T follicular helper cell (primary cell): ENCODE data around the gene NUDT17.

ENCODE experiments used
- DNase-seq: peaks from one replicate; pipeline ENCODE4 v3.0.0-alpha.2; 2020; ENCODE audit warnings: low read depth

NUDT17 gene

DNA sequence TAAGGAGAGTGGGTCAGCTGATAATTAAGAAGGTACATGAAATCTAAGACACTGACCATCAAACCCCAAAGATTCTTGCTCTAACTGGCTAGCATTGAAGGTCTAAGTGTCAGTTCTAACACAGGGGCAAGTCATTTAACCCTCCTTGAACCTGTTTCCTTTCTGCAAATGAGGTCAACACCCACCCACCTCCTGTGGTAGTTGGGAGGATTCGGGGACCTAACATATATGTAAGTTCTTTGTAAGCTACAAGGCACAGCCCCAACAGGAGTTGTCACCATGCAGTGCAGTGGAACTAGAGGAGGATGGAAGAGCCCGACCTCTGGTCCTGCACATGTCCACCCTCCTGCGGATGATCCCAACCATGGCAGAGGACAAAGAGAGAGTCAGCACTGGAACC lies 2.4 kb downstream of the NUDT17 start:
- DNase-seq, result no peak

GRCh38 chr1:145849356-145850160 lies 4.1 kb downstream of the NUDT17 start:
- no peak for DNase-seq

GRCh38 chr1:145855426-145855948 lies 10.1 kb downstream of the NUDT17 start:
- no peak for DNase-seq

DNA sequence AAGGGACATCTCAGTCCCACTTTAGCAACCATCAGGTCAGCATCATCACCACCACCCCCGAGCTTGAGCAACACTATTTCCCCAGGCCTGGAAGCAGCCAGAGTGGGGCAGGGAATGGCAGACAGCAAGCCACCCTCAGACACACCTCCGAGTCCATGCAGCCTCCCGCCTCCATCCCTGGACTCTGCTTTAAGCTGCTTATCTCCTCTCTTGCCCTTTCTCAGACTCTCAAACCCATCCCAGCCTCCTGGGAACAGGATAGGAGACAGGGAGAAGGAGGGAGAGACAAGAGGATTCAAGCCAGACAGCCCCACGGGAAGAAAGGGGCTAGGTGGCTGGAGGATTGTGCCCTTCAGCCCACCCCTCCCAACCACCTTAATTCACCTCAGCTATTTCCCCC lies 11.7 kb downstream of the NUDT17 start:
- DNase-seq, result no peak

DNA sequence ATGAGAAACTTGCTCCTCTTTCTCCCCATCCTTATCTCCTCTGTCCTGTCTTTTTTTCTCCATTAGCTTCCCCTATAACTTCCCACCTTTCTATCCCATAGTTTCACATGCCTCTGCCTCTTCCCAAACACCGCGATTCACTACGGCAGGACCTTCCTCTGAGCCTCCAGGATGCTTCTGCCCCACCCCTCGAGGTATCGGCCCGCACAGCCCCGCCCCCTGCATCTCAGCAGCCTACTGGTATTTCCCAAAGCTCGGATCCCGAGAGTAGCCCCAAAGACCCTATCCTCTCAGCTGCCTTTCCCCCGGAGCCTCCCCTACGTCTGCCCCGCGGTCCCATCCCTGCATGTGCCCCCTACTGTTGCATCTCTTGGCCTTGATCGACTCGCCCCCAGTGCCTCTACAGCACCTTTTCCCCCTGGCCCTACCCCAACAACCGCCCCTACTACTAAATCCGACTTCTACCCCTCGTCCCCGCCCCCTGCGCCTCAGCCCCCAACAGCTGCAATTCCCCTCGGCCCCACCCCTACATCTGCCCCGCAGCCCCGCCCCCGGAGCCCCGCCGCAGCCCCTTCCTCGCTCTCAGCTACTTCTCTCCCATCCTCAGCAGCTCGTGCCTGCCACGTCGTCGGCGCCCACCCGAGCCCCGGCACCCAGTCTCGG lies 12.9 kb downstream of the NUDT17 start:
- peak; percentile 57 for DNase-seq

DNA sequence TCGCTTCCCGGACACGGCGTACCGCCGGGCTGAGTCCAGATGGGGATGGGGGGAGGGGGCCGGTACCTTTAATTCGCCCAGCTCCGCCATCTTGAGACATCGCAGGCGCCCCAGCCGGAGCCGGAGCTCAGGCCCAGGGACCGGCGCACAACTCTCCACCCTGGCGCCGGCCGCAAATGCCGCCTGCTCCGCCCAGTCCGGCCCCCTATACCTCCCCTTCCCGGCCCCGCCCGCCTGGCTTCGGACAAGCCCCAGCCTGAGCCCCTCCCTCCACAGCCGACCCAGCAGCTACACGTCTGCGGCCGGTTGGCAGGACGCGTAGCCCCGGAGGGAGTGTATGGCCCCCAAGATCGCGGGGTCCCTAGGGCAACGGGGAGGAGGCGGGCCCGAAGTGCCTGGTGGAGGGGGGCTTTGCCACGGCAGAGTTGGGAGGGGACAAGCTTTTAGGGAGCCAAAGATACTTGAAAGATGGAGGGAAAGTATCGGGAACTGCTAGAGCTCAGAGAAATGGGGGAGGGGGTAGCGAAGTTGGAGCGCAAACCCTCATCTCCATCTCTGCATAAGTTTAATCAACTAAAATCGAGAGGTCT lies 13.6 kb downstream of the NUDT17 start, which contains the start of gene PIAS3:
Gene PIAS3, minus strand, starts transcription at position 181 of the 590 bp plus-strand sequence. Its CDS starts 91 bp downstream, at position 90.
- peak; percentile 64 for DNase-seq

- peak; percentile 53 for DNase-seq
Observed at GRCh38 chr1:145859491-145860023, 14.1 kb downstream of the NUDT17 start.

DNA sequence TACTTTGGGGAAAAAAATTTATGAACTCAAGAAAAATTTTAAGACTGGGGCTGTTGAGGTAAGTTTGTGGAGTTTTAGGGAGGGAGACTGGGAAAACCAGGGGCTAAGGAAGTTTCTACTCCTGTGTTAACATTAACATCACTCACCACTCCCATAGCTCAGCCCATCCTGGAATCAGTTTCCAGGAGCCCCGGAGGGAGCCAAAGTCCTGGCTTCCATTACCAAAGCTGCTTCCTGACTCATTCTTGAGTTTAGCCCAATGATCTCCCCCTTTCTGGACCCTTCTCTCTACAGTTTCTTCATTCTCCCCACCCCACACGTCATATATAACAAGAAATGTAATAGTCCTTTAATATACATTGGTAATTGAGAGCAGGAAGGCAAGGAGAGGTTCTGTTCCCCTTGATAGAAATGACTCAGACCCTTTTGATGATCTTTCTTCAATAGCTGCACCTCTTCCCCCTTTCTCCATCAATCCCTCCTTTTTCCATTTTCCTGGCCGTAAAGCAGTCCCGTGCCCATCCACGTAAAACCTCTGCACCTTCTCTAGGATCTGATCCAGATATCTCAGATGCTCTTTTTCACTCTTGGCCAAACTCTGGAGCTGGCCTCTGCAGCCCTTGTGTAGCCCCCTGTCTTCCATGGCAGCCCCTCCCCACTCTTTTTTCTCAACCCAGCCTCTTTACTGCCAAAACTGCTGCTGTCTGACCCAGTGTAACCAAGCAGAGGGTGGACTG lies 18.0 kb downstream of the NUDT17 start:
- DNase-seq, result no peak

DNA sequence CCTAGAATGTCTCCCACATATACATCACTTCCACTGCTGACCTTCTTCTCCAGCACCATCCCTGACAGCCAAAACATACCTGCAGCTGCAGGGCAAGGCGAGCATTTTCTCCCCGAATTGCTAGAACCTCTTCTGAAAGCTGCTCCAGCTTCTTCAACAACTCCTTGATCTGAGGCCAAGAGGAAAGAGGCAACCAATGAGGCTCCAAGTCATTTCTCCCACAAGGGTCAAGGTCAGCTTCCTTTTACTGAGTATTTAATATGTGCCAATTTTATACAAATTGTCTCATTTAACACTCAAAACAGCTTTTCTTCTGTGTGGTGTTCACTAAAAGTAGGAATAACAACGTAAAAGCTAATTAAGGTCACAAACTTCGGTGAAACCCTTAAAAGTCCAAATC lies 22.8 kb downstream of the NUDT17 start:
- DNase-seq, result no peak

- no peak for DNase-seq
Observed at GRCh38 chr1:145871994-145872924, 26.8 kb downstream of the NUDT17 start.

DNA sequence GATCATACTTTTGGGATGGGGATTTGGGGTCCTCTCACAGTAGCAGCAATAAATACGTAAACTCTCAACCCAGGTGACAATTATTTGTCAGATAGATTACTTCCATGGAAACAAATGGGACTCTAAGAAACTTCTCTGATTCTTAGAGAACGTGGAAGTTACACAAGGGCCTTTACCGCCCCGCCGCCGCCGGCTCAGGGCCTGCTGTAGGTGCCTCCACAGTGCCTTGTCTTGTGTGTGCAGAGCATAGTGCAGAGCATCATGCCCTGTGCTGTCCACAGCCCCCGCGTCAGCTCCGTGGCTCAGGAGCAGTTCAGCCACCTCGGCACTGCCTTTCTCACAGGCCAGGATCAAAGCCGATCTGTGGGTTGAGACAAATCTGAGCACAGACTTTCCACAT lies 29.2 kb downstream of the NUDT17 start:
- DNase-seq, result no peak

DNA sequence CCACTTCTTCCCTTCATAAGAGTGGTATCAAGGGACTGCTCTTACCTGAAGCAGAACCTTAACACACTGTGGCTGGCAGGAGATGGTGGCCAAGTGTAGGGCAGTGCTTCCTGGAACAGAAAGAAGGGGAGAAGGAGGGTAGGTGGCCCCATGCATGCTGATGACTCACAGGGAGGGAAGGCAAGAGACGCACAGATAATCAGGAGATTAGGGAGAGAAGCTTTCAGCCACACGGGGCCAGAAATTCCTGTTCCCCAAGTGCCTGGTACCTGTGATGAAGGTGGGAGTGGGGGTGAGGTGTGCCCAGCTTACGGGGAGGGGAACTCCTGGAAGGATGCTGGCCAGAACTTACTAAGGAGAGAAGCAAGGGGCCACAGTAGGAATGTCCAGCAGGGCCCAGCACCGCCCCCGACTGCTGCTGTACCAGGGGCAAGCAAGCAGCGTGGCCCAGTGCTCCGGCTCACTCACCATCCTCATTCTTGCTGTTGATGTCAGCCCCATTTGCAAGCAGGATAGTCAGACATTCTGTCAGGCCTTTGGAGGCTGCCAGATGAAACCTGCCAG lies 32.6 kb downstream of the NUDT17 start:
- no peak for DNase-seq

DNA sequence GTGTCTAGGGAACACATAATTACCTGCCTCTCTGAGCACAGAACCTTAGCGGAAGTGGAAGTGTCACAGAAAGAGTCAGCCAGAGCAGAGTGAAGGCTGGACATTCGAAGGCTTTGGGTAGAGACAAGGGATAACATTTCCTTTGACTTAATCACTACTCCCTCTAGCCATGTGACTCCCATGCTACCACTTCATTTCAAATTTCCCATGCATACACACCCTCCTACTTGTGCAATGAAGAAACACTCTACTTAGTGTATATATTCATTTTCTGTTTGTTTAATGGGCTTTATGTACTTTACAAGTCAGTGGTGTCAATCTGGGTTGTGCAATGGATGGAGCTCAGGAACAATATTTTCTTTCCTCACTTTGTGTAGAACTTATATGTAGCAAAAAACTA lies 33.3 kb downstream of the NUDT17 start:
- DNase-seq, result no peak

DNA sequence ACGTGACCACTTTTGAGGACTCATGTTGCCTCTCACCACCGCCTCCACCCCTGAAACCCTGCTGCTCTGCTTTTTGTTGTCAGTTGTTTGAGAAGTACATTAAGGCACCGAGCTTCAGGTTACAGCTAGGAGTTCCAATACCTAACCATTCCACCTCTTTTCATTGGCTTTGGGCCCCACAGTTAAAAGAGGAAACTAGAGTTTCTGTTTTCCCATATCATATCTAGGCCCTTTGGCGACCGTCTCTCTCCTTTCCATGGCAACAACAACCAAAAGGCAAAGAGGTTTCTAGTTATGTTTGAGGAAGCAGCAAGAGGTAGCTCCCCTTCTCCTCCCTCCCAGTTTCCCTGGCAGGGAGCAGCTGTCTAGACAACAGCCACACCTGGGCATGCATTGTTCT lies 34.3 kb downstream of the NUDT17 start:
- no peak for DNase-seq

GRCh38 chr1:145884675-145885074 lies 39.2 kb downstream of the NUDT17 start:
- DNase-seq, result no peak

DNA sequence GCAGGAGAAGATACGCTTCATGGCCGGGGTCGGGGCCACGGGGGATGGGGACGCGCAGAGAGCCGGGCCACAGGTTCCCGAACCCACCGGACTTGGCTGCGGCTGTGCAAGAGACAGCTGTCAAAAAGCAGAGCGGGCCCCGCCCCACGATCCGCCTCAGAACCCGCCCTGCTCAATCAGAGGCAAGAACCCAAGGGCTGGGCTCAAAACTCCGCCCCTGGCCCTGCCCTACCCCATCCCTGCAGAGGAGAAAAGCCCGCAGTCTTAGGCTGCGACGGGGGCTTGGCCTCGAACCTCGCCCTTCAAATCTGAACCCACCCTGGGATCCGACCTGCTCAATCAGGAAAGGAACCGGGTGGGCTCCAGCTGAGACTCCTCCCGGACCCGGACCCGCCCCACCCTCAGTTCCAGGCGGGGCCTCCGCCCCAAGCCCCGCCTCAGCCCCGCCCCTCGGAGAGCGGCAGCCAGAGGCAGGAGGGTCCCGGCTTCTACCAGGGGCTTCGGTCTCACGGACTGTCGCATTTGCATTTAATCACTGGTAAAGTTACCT lies 40.4 kb downstream of the NUDT17 start, which contains the start of gene ANKRD35:
Gene ANKRD35, minus strand, starts transcription at position 129 of the 550 bp plus-strand sequence. Its CDS starts 108 bp downstream, at position 21.
- peak; percentile 80 for DNase-seq

DNA sequence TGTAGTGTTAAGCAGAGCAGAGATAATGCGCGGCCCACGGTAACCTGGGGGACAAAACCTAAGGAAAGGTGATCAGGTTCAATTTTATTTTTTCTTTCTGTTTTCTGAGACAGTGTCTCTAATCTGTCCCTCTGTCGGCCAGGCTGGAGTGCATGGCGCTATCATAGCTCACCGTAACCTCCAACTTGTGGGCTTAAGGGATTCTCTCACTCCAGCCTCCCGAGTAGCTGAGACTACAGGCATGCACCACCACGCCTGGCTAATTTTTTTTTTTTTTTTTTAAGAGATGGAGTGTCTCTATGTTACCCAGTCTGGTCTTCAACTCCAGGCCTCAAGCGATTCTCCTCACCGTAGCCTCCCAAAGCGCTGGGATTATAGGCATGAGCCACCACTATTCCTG lies 41.0 kb downstream of the NUDT17 start:
- DNase-seq, result no peak

DNA sequence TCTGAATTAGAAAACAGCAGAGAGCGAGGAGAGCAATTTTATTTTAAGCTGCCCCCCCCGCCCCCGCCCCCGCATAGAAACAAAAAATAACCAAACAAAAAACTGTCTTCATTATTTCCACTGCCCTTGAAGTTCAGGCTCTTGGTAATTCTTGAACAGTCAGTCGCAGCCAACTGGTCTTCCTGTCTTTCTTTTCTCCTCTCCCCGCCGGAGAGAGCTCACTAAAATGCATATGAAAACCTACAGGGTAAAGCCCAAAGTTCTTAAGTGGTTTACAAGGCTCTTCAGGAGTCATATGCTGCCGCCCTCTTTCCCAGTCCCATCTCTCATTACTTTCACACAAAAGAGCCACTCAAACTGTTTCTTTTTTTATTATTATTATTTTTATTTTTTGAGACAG lies 41.4 kb downstream of the NUDT17 start:
- no peak for DNase-seq

DNA sequence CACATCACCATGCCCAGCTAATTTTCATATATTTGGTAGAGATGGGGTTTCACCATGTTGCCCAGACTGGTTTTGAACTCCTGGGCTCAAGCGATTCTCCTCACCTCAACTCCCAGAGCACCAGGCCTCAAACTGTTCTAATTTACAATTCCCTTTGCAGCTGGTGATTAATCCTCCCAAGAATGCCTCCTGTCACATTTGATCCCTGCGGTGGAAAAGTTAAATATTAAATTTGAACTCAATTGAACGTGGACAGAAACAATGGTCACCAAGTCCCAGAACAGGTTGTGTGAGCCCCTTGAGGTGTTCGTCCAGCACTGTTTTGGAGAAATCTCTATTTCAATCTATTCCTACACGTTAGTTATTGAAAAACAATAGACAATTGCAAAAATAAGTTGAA lies 42.2 kb downstream of the NUDT17 start:
- DNase-seq, result no peak

DNA sequence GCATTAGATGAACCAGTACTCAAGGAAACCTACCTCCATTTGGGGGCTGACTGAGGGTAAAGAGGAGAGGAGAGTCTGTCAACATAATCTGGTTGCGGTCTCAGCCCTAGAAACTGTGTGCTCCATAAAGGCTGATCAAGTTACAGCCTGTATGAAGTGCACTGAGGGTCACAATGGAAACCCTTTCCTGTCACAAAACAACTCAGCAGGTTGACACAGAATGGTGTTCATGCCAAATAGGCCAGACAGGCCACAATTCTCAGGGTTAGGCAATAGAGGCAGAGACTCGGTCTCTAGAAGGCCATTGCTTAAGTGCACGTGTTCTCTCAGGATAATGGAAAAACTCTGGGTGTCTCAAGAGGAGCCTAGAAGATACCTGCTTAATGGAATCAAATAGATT lies 44.3 kb downstream of the NUDT17 start:
- no peak for DNase-seq
